GM11168 (cell line): ENCODE results near the gene MICOS13.
"Not testable (repeated sequence)": the region's sequence is repeated elsewhere in the genome, so short reads cannot be mapped to it uniquely, and the experiment has no call there.

ENCODE experiments used
- in situ Hi-C: fragments of 300-500 bp; cut with MboI; formaldehyde crosslinking; loops from one replicate; pipeline ENCODE4 v1.12.0; 2022; ENCODE audit warnings: low sequenced_read_pairs; ENCODE audit not compliant: unreplicated experiment

Gene MICOS13

DNA sequence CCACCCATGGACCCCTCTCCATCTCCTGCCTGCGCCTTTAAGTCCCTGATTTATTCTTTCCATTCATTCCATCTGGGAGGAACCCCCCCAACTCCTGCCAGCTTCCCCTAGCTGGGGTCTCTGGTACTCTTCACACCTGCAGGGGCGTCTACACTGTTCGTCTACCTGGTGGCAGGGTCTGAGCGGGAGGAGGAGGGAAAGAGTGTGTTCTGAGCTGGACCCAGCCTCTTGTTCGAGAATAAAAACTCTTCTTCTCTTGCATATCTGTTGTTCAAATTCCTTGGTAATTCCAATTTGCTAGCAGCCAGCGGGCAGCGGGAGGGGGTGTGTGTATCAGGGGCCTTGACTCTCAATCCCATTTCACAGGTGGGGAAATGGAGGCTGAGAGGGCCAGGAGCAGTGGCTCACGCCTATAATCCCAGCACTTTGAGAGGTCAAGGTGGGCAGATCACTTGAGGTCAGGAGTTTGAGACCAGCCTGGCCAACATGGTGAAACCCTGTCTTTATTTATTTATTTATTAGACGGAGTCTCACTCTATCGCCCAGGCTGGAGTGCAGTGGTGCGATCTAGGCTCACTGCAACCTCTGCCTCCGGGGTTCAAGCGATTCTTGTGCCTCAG, 8.1 kb upstream of the MICOS13 start:
- in situ Hi-C loops, result not testable (repeated sequence)

DNA sequence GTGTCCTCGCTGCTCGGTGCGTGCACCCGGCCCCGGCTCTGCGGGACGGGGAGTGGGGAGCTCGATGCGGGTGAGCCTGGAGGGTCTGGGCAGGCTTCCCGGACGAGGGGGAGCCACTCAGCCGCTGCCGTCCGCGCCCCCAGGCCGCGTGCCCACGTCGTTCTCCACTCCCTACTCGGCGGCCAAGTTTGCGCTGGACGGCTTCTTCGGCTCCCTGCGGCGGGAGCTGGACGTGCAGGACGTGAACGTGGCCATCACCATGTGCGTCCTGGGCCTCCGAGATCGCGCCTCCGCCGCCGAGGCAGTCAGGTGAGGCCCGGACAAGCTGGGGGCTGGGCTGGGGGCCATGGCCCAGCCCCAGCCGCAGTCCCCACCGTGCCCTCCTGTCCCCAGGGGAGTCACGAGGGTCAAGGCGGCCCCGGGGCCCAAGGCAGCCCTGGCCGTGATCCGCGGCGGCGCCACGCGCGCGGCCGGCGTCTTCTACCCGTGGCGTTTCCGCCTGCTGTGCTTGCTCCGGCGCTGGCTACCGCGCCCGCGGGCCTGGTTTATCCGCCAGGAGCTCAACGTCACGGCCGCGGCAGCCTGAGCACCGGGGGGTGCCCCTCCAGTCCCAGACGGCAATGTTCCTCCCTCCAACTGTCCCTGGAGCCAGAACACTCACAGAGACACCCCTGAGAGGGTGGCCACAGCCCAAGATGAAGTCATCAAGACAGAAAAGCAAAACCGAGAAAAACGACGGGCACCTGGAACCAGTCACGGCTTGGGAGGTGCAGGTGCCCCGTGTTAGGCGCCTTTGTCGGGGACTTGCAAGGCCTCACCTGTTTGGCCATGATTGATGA, 7.3 kb upstream of the MICOS13 start:
- in situ Hi-C loops, result no loop called here

DNA sequence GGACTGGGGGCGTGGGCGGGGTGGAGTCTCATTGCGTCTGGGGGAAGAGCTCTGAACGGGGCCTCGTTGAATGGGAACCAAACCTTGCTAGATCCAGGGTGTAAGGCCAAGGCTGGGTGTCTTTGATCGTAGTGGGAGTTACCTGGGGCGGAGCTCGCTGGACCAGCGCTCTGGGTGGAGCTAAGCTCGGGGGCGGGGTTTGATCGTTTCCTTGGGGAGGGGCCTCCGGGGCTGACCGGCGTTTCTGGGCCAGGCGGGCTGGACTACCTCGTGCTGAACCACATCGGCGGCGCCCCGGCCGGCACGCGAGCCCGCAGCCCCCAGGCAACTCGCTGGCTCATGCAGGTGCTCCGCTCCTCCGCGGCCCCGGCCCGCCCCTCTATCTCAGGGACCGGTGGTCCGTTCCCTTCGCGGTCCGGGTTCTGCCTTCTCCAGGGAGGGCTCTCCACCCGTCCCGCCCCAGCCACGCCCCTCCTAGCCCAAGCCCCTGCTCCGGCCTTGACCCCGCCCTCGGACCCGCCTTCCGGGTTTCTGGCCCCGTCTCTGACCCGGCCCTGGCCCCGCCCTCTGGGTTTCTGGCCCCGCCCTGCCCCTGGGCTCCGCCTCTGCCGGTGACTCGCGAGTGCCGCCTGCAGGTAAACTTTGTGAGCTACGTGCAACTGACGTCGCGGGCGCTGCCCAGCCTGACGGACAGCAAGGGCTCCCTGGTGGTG, 6.5 kb upstream of the MICOS13 start:
- in situ Hi-C loops, result no loop called here

DNA sequence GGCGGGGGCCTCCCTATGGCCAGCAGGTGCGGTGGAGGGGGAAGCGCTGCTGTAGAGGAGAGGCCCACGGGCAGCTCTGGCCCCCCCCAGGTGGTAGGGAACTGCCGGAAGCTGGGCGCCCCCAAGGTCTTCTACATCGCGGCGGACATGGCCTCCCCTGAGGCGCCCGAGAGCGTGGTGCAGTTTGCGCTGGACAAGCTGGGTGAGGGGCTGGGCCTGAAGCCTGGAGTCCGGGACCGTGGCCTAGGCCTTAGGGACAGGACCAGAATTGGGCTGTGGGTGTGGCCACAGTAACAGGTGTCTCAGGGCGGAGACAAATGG, 6.0 kb upstream of the MICOS13 start:
- in situ Hi-C loops, result no loop called here

DNA sequence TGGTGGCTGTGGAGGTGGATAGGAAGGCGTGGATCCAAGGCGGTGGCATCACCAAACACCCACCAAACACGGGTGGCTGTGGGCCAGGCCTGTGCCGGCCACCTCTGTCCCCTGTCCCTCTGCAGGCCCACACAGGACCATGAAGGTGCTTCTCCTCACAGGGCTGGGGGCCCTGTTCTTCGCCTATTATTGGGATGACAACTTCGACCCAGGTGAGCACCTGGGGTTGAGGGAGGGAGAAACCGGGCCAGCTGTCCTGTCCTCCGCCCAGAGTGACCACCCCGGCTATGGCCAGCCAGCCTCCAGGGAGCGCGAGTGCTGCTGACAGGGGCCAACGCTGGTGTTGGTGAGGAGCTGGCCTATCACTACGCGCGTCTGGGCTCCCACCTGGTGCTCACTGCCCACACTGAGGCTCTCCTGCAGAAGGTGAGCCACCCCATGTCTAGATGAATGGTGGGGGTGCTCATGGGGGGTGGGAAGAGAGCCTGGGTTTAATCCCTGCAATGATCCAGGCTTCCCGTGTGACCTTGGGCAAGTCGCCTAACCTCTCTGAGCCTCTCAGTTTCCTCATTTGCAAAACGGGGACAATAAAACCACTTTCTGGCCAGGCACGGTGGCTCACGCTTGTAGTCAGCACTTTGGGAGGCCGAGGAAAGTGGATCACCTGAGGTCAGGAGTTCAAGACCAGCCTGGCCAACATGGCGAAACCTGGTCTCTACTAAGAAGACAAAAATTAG, 4.5 kb upstream of the MICOS13 start:
- in situ Hi-C loops, result no loop called here

DNA sequence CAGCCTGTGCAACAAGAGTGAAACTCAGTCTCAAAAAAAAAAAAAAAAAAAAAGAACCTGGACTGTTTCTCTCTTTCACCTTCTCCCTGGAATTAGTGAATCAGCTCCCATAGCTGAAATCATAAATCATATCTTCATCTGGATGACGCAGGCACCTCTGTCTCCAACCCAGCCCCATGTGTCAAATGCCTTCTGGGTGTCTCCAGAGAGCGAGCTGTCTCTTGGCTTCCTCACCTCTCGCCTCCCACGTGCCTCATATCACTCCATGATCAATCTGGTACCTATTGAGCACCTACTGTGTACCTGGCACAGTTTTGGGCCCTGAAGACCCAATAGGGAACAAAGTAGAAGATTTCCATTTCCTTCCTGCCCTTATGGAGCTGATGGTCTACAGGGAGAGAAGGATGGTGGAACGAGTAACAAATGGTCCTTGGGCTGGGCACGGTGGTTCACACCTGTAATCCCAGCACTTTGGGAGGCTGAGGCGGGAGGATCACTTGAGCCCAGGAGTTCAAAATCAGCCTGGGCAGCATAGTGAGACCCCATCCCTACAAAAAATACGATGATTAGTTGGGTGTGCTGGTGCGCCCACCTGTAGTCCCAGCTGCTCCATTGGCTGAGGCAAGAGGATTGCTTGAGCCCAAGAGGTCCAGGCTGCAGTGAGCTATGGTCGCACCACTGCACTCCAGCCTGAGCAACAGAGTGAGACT, 3.0 kb upstream of the MICOS13 start:
- in situ Hi-C loops, result no loop called here

DNA sequence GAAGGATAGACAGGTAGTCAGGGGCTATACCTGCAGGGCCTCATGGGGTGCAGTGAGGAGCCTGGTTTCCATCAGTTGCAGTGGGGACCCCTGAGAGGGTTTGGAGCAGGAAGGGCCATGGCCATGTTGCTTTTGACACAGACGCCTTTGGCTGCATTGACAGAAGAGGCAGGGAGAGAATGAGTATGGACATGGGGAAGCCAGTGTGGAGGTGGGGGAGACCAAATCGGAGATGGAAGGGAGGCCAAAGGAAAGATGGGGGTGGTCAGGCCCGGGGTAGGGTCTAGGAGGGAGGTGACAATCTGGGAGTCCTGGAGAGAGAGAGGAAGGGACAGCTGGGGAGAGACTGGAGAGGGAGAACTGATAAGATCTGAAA, 1.8 kb upstream of the MICOS13 start:
- in situ Hi-C loops, result no loop called here

DNA sequence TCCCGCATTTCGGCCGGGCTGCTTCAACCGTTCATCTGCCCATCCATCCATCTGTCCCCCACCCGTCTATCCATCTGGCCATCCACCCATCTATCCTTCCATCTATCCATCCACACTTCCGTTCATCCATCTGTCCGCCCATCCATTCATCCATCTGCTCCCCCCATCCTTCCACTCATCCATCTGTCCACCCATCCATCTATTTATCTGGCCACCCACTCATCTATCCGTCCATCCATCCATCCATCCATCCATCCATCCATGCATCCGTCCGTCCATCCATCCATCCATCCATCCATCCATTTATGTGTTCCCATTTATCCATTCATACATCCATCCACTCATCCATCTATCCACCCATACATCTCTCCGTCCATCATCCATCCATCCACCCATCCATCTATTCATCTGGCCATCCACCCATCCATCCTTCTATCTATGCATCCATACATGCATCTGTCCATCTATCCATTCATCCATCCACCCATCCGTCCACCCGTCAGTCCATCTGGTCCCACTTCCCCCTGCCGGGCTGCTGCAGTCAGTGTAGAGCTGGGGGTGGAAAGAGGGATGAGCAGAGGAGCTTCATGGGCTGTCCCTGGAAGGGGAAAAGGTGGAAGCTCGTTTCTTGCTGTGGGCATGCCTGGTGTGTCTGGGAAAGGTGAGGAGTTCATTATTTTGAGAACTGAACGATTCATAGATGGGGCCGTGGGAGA, 1.2 kb upstream of the MICOS13 start:
- in situ Hi-C loops, result no loop called here

DNA sequence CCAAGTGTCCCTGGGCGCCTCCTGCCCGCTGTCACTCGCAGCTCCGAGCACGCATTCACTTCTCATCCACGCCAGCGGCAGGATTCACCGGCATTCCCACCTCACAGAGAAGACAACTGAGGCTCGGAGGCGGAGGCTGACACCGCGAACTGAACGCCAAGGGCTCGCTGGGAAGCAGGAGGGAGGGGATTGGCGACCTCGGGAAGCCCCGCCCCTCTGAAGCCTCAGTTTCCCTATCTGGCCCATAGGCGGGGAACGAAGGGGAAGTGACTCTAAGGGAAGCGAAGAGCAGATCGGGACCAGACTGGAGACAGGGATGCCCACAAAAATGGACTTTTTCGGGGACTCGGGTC, 256 bp downstream of the MICOS13 start:
- in situ Hi-C loops, result no loop called here

DNA sequence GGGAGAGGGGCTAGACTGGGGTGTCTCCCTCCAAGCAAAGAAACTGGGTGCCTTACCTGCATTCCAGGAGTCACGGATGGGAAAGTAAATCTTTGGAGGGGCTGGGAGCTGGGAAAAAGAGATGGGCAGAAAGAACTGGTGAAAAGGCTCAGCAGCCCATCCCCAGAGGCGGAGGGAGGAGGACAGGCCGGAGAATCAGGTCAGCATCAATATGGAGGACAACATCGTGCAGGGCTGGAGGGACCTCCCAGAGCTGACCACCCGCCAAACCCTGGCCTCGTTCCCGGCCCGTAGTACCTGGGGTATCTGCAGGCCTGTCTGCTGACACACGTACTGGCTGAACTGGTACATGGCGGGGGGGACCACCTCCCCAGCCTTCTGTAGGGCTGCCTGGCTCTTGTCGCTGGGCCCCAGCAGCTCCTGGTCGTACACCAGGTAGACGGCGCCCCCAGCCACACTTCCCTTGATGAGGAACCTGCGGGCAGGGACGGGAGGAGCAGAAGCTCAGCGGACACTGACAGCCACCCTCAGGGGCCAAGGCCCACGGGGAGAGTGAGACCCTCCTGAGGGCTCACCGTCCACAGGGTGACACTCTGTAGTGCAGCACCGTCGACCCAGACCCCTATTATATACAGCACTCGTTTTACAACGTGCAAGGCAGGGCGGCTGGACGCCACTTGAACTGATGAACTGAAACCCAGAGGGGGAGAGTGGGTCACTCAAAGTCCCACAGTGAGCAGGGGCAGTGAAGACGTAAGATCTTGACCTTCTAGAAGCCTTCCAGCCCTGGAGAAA, 830 bp downstream of the MICOS13 start:
- in situ Hi-C loops, result no loop called here

DNA sequence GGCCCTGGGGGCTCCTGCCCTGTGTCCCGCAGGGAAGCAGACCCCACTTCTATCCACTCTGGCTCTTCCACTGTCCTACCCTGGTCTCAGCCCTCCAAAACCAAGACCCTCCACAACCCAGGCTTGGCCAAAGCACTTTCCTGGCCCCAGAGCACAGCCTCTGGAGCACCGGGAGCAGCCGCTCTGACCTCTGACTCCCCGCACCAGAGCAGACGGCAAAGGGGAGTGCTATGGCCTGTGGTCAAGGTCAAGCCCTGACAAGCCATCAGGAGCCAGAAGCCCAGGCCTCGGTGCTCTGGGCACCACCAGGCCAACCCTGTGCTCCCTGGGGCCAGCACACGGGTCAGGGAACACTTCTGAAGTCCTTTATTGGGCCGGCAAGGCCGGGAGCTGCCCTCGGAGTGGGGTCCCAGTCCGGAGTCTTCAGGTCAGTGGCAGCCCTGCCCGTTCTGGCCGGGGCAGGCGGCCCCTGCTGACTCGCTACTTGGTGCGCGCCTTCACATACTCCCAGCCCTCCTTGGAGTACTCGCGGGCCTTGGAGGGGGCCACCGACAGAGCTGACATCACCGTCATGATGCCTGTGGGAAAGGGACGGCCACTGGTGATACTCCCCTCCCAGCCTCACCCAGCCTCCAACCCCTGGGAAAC, 2.1 kb downstream of the MICOS13 start:
- in situ Hi-C loops, result no loop called here

DNA sequence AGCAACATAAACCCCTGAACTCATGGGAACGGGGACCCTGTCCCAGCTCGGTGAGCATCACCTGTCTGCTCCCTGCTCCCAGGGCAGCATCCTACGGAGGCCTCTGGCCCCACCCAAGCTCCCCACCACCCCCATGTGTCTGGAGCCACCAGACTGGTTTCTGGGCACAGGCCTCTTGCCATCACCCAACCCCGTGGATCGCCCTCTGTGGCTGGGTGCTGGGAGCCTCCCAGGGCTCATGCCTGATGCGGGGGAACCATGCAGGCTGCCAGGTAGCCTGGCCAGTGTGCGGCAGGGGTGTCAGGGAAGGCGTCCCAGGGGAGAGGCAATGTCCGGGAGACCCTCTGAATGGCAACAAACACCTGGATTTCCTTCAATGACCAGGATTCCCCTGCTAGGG, 2.7 kb downstream of the MICOS13 start:
- in situ Hi-C loops, result no loop called here

DNA sequence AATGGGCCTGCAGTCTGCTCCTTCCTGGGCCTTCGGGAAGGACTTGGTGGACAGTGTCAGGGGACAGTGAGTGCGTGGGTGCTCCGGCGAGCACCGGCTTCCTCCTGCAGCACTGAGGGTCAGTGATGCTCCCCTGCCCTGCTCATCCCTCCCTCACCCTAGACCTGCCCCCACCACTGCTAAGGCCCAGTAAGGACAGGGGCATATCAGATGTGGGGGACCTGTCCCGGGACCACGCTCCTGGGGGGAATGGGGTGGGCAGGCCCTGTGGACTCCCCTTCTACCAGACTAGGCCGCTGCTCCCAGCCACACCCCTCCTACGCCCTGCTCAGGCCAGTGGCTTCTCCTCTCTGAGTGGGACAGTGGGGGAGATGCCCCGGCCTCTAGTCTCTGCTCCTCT, 3.2 kb downstream of the MICOS13 start:
- in situ Hi-C loops, result no loop called here

DNA sequence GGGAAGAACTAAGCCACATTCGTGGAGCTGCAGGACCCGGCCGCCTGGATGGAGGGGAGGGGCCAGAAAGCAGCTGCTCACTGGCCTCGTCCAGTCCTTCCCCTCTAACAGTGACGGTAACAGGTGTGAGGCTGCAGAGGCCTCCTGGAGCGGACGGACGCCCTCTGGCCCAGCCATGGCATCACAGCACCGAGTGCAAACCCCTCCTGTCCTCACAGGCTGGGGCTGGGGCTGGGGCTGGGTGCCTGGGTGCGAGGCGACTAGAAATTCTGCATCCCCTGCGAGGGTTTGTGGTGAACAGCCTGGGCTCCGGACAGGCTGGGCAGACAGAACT, 3.6 kb downstream of the MICOS13 start:
- in situ Hi-C loops, result no loop called here

DNA sequence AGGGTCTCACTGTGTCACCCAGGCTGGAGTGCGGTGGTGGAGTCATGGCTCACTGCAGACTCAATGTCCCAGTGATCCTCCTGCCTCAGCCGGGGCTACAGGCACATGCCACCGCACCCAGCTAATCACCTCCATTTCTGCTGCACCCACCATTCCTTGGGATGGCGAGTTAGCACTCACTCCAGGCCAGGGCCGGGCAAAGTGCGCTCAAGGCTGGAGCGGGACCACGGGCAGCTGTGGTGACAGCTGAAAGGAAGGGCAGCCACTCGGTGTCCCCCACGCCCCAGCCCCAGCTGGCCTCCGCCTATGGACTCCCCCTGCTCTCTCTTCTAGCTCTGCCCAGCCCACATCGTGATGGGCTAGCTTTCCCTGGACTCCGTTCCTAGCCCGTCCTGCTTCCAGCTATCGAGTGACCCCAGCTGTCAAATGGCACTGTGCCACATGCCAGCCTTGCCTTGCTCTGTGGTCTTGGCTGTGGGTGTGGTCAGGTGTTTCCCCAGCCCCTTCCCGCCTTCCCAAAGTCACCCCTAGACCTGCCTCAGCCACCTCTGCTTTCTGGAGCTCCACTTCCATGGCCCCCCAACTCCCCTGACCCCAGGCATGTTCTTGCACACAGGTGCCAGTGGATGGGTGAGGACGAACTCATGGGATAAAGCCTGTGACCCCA, 4.1 kb downstream of the MICOS13 start:
- in situ Hi-C loops, result no loop called here

DNA sequence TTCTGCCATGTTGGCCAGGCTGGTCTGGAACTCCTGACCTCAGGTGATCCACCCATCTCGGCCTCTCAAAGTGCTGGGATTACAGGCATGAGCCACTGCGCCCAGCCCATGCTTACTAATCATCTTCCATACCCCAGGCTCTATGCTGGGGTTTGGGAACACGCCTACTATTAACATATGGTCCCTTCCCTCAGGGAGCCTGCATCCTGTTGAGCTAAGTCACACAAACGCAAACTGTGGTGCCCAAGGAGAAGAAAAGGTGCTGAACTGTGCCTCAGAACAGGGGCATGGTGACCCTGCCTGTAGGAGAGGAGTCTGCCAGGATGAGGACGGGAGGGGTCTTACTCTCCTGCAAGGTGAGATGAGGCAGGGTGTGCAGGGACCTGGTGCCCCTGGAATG, 5.6 kb downstream of the MICOS13 start:
- in situ Hi-C loops, result no loop called here

DNA sequence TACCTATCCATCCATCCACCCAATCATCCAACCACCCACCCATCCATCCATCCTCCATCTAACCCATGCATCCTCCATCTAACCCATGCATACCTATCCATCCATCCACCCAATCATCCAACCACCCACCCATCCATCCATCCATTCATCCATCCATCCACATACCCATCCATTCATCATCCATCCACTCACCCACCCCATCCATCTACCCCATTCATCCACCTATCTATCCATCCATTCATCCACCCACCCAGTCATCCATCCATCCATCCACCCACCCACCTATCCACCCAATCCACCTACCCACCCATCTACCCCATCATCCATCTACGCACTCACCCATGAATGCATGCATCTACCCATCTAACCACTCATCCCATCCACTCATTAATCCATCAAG, 6.6 kb downstream of the MICOS13 start:
- in situ Hi-C loops, result no loop called here
